ENCODE measurements around the gene DIPK2A.

The DIPK2A gene

DNA sequence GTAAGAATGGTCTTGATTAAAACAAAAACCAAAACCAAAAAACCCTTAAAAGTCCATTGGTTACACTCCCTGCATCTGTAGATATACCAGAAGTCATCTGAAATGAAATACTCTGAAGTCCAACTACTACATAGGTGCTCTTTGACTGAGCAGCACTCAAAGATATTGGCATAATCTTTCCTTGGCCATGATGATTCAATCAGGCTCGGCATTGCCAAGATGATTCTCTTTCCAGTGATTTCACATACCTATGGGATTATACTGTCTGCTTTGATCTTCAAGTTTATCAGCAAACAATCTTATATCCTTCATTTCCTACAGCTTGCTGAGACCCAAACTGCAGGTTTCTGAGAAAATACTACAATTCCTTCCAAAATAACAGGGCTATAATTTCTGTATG, 35.9 kb upstream of the DIPK2A start:
- H3K4me1 Mint-ChIP-seq: no peaks in the 10 kb centered on the region
- peaks cover 20% of the 10 kb centered on the region for H3K9me3 Mint-ChIP-seq
- no peak overlapping the region for H3K4me3 Mint-ChIP-seq
- TF ChIP-seq, protein P1, sequence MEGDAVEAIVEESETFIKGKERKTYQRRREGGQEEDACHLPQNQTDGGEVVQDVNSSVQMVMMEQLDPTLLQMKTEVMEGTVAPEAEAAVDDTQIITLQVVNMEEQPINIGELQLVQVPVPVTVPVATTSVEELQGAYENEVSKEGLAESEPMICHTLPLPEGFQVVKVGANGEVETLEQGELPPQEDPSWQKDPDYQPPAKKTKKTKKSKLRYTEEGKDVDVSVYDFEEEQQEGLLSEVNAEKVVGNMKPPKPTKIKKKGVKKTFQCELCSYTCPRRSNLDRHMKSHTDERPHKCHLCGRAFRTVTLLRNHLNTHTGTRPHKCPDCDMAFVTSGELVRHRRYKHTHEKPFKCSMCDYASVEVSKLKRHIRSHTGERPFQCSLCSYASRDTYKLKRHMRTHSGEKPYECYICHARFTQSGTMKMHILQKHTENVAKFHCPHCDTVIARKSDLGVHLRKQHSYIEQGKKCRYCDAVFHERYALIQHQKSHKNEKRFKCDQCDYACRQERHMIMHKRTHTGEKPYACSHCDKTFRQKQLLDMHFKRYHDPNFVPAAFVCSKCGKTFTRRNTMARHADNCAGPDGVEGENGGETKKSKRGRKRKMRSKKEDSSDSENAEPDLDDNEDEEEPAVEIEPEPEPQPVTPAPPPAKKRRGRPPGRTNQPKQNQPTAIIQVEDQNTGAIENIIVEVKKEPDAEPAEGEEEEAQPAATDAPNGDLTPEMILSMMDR (IDR thresholded peaks at IDR 0.05): no peak
- H3K36me3 Mint-ChIP-seq (ENCODE audit: low read depth): no peaks in the 10 kb centered on the region
- H3K27ac Mint-ChIP-seq: no peak overlapping the region
- no peaks in the 10 kb centered on the region for H3K27me3 Mint-ChIP-seq (ENCODE audit: low read depth, poor library complexity)
- DNase-seq: no peak

DNA sequence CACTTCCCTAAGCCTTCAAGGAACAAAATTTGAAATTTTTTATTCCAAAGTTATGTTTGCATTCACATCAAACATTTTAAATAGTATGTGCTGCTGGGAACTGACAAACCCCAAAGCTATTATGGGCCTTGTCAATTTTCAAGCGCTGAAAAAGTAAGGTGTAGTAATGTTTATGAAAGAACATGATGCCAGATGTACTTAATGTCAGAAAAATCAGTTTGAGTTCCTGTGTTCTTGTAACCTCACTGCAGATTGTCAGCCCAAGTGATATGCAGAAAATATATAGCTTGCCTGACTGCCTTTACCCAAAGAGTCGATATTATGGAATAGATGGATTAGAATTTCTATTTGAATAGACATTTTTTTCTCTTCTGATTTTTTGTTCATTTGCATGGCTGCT, 20.8 kb upstream of the DIPK2A start:
- Mint-ChIP-seq H3K9me3 (peaks cover 5% of the 10 kb centered on the region), H3K4me1 (no peaks in the 10 kb centered on the region), H3K4me3 (no peak overlapping the region), H3K36me3 (ENCODE audit: low read depth) (no peaks in the 10 kb centered on the region), H3K27me3 (ENCODE audit: low read depth, poor library complexity) (no peaks in the 10 kb centered on the region), H3K27ac (no peak overlapping the region)
- TF ChIP-seq, protein P1 (IDR thresholded peaks at IDR 0.05): no peak
- DNase-seq: no peak

DNA sequence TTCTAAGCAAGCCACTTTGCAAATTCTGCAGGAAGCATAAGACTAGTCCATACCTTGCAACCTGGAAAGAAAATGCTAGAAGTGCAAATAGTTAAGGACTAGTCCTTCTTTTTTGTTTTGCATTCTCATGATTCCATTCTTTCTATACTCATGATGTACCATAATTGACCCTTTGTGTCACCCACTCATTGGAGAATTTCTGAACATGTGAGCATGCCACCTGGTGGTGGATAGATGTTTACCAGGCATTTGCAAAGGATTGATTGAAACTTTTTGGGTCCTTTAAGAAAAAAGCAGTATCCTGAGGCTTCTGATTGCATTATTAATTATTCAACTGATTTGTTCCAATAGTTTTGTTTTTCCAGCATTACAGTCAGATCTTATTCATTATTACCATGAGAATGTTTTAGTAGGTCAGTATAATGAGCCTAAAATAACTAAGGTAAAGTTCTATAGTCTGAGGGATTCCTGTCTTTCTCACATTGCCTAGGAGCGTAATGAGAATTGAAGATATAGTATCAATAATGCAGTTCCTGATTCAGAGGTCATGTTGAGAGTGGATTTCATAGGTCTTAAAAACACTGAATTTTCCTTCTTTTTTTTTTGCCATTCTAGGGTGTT, 20.2 kb upstream of the DIPK2A start:
- Mint-ChIP-seq H3K36me3 (ENCODE audit: low read depth) (no peaks in the 10 kb centered on the region), H3K27ac (no peak overlapping the region), H3K4me1 (no peaks in the 10 kb centered on the region), H3K4me3 (no peak overlapping the region), H3K9me3 (peaks cover 5% of the 10 kb centered on the region), H3K27me3 (ENCODE audit: low read depth, poor library complexity) (no peaks in the 10 kb centered on the region)
- DNase-seq: peak; percentile 31
- TF ChIP-seq, protein P1 (IDR thresholded peaks at IDR 0.05): peak; percentile 79

DNA sequence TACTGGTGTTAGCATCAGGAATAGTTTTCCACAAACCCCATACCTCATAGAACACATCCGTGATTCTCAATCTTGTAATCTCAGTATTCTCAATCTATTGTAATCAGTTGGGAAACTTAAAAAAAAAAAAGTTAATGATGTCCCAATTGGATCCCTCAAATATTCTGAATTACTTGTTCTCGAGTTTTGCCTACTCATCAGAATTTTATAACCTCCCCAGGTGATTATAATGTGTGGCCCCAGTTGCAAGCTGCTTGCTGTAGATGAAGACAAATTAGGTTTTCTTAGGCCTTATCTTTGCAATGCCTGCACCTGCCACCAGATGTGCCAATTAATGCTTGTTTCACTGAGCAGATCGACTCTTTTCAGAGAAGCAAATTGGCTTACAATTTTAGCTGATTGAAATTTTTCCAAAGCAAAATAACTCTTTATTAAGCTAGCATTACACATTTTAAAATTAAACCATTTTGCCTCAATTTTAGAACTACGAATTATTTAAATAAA, 19.0 kb upstream of the DIPK2A start:
- peaks cover under 1% of the 10 kb centered on the region for H3K9me3 Mint-ChIP-seq
- H3K4me3 Mint-ChIP-seq: no peak overlapping the region
- no peaks in the 10 kb centered on the region for H3K36me3 Mint-ChIP-seq (ENCODE audit: low read depth)
- H3K4me1 Mint-ChIP-seq: no peaks in the 10 kb centered on the region
- H3K27ac Mint-ChIP-seq: no peak overlapping the region
- TF ChIP-seq, protein P1 (IDR thresholded peaks at IDR 0.05): no peak
- no peaks in the 10 kb centered on the region for H3K27me3 Mint-ChIP-seq (ENCODE audit: low read depth, poor library complexity)
- DNase-seq: no peak

DNA sequence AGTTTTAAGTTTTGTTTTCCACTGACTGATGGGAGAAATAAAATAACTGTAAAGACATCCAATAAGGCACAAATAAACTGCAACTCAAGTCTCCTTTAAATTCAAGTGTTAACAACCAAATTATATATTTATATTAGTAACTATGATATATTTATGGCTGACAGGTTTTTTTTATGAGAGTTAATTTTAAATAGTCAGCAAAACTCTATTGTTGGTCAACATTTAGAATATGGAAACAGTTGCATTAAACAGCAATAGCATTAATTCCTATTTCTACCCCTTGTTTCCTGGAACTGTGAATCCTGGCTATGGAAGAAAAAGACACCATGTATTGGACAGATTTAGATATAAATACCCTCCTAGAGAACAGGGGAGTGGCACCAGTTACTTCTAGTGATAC, 16.5 kb upstream of the DIPK2A start:
- peaks cover 10% of the 10 kb centered on the region for H3K36me3 Mint-ChIP-seq (ENCODE audit: low read depth)
- TF ChIP-seq, protein P1 (IDR thresholded peaks at IDR 0.05): no peak
- H3K27me3 Mint-ChIP-seq (ENCODE audit: low read depth, poor library complexity): no peaks in the 10 kb centered on the region
- no peak overlapping the region for H3K27ac Mint-ChIP-seq
- no peak for DNase-seq
- H3K4me1 Mint-ChIP-seq: no peaks in the 10 kb centered on the region
- H3K4me3 Mint-ChIP-seq: no peak overlapping the region
- H3K9me3 Mint-ChIP-seq: peaks cover 21% of the 10 kb centered on the region

DNA sequence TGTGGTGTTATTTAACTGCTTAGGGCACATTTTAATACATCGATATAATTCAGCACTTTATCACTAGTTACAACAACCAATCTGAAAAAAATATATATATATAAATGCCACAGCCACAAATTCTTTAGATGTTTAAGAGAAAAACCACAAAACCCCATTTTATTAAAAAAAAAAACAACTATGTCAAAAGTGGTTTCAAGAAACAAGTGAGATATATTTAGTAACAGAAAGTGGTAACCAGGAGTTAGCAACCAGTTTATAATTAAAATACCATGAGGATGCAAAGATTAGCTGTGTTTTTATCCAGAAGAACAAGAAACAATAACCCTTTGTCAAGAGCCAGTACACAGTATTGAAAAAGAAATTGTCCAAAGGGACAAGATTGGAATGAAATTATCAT, 14.8 kb upstream of the DIPK2A start:
- TF ChIP-seq, protein P1 (IDR thresholded peaks at IDR 0.05): no peak
- Mint-ChIP-seq H3K27me3 (ENCODE audit: low read depth, poor library complexity) (no peaks in the 10 kb centered on the region), H3K4me3 (no peak overlapping the region), H3K9me3 (peaks cover 27% of the 10 kb centered on the region), H3K27ac (no peak overlapping the region), H3K4me1 (no peaks in the 10 kb centered on the region), H3K36me3 (ENCODE audit: low read depth) (peaks cover 10% of the 10 kb centered on the region)
- DNase-seq: no peak
